GM21360 (cell line): ENCODE results near the gene PTPRA.
"Not testable (repeated sequence)": the region's sequence is repeated elsewhere in the genome, so short reads cannot be mapped to it uniquely, and the experiment has no call there.

ENCODE experiments used
- ATAC-seq: cut with Tn5 transposase; IDR thresholded peaks from one replicate; pipeline ENCODE4 v1.9.1; 2021; ENCODE audit warnings: mild to moderate bottlenecking, moderate library complexity; ENCODE audit not compliant: unreplicated experiment

PTPRA gene

DNA sequence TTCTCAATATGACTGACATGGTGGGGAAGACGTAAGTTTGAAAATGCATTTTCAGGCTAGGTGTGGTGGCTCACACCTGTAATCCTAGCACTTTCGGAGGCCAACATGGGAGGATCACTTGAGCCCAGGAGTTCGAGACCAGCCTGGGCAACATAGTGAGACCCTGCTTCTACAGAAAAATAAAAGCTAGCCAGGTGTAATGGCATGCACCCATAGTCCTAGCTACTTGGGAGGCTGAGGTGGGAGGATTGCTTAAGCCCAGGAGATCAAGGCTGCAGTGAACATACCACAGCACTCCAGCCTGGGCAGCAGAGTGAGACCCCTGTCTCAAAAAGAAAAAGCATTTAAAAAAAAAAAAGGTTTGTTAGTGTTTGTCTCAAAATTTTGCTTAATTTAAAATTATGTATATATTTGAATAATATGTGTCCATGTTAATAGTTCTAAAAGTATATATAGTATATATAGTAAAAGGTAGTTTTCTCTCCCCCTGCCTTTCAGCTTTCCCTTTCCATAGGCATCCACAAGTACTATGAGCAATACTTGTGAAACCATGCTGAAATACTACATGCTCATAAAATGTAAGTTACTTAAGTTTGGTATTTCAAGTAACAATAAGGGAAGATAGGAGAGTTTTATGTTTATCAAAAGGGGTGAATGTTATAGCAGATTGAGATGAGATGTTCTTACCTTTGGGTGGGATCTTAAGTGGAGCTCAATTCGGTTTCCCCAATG, 15.1 kb downstream of the PTPRA start:
- no peak for ATAC-seq

DNA sequence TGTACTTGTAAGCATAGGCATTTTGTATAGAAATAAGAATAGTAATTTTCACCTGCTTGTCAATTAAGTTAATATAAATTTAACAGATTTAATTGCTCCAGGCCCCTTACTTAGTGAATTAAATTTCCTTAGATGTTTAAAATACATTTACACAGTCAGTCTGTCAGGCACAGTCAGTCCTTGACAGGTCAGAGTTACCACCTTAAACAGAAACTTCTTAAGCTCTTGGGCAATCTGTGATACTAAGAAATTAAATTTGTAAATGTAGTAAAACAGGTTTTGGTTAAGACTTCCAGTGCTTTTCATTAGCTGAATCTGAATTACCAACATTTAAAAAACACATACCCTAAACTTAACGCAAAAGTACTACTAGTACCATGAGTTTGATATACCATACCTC, 15.9 kb downstream of the PTPRA start:
- no peak for ATAC-seq

DNA sequence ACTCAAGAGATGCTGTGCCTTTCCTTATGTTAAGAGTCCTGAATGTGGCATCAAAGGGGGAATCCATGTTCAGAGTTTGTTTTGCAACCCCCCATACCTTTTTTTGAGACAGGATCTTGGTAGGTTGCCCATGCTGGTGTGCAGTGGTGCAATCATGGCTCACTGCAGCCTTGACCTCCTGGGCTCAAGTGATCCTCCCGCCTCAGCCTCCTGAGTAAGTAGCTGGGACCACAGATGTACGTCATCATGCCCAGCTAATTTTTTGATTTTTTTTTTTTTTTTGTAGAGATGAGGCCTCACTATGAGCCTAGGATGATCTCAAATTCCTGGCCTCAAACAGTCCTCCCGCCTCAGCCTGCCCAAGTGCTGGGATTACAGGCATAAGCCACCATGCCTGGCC, 16.5 kb downstream of the PTPRA start:
- ATAC-seq = no peak

DNA sequence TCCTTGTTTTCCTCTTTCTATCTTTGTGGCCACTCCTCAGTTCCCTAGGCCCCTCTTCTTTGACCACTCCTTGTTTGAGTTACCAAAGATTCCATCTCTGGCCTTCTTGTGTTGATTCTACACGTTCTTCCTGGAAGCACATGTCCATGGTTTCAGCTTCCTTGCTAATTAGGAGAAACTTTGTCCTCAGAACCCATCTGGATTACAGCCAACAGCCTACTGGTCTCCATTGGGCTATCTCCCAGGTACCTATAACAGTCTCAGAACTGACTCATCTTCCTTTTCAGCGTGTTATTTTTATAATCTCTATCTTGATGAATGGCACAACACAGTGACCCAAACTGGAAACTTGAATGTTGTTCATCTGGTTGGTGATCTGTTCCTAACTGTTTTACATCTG, 17.5 kb downstream of the PTPRA start:
- no peak for ATAC-seq

DNA sequence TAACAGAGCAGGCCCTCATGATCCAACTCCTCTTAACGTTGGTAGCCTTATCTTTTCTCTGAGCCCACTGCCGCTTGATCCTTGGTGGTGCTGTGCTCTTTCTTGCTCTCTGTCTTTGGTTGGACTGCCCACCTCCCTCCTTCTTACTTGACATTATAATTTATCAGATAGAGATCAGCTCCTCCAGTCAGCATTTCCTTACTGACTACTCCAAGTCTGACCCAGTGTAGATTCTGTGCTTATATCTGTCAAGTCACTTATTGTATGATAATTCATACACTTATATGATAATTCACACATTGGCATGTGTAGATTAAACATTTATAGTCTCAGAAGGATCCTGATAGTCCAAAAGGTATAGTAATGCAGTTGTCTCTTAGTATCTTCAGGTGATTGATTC, 18.1 kb downstream of the PTPRA start:
- ATAC-seq = no peak

DNA sequence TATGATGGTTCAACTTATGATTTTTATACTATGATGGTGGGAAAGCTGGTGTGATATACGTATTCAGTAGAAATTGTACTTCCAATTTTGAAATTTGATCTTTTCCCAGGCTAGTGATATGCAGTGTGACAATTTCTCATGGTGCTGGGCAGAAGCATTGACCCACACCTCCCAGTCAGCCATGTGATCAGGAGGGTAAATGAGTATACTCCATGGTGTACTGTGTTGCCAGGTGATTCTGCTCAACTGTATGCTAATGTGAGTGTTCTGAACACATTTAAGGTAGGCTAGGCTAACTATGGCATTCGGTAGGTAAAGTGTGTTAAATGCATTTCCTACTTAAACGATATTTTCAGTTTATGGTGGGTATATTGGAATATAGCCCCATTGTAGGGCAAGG, 19.1 kb downstream of the PTPRA start:
- ATAC-seq = no peak

DNA sequence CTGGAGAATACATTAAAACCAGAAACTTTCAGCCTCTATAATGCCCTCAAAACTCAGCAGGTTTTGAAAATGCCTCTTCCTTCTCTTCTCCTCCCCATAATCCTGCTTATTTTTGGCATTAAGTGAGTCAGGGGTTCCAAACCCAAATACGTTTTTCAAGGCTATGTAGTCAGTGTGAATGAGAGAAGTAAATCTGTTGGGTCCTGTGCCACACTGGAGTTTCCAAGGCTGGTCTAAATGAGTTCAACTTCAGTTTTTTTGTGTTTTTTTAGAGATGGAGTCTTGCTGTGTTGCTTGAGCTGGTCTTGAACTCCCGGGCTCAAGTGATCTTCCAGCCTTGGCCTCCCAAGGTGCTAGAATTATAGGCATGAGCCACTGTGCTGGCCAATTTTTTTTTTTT, 20.9 kb downstream of the PTPRA start:
- no peak for ATAC-seq

DNA sequence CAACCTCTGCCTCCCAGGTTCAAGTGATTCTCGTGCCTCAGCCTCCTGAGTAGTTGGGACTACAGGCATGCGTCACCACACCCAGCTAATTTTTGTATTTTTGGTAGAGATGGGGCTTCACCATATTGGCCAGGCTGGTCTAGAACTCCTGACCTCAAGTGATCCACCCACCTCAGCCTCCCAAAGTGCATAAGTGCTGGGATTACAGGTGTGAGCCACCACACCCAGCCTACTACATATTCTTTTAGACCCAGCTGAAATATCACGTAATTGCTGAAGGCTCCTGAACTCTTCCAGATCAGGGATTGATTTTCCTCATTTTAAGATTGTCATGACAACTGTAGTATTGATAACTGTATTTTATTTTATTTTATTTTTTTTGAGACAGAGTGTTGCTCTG, 21.9 kb downstream of the PTPRA start:
- not testable (repeated sequence) for ATAC-seq

DNA sequence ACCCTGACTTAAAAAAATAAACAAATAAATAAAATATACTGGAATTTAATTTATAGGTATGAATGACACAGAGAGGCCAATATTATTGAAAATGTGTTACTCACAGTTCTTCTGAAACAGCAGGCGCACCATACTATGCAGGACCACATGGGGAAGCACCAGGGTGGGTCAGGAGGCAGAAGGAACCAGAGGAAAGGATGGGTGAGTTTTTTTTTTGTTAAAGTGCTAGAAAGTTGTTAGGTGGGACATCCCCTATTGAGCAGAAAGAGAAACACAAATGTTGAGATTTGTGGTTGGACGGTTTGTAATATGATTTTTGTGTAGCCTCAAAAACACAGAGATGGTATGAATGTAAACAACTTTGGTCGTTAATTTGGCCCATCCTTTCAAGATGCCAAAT, 26.0 kb downstream of the PTPRA start:
- no peak for ATAC-seq

DNA sequence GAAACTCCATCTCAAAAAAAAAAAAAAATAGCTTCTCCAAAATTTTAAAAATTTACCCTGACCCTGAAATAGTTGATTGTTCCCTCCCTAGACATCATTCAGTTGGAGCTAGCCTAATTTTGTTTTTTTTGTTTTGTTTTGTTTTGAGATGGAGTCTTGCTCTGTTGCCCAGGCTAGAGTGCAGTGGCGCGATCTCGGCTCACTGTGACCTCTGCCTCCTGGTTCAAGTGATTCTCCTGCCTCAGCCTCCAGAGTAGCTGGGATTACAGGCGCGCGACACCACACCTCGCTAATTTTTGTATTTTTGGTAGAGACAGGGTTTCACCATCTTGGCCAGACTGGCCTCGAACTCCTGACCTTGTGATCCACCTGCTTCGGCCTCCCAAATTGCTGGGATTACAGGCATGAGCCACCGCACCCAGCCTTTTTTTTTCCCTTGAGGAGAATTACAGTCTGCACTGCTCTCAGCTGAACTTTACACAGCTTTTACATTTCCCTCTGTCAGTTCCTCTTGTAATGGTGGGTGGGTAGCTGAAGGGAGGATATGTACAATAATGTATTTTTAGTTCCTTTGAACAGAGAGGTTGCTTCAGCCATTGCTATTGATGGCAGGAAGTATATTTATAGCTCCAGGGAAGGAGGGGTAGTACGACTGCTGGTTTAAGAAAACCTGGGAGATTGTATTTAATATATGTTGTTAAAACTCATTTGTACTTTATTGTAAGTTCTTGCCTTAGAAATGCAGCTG, 27.7 kb downstream of the PTPRA start:
- ATAC-seq = no peak

DNA sequence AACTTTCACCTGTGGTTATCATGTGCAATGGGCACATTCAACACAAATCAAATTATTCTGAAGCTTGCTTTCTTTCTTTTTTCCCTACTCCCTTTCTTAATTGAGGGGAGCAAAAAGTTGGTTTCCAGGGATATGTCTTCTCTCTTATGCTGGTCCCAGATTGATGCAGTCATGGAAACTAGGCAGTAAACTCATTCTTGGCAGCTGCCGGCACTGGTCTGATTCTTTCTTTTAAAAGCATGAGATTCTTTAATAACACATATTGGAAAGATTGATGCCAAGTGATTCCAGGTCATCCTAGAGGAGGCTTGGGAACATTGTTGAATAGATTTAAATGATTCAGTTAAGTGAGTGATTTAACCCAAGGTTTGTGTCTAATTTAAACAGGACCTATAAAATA, 29.0 kb downstream of the PTPRA start:
- ATAC-seq = no peak

DNA sequence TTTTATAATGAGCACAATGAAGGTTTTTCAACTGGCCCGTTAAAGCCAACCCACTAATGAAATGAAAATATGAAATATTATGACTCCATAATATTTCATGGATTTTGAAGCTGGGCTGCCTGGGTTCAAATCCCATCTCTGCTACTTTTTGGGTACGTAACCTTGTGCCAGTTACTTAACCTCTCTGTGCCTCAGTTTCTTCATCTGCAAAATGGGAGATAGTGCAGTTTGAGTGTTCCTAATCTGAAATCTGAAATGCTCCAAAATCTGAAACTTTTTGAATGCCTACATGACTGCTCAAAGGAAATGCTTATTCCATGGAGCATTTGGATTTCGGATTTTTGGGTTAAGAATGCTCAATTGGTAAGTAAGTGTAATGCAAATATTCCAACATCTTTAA, 29.5 kb downstream of the PTPRA start:
- ATAC-seq = no peak

DNA sequence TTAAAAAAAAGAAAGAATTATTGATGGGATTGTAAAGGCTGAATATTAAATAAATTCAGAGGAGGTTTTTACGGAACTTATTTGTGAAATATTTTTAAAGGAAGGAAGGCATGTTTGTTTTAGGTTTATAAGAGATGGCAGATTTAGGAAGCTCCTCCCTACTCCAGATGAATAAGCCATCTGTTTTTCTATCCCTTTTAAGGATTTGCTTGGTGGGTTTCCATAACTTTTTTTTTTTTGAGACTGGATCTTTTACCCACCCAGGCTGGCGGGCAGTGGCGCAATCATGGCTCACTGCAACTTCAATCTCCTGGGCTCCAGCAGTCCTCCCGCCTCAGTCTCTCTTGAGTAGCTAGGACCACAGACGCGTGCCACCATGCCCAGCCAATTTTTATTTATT, 30.4 kb downstream of the PTPRA start:
- no peak for ATAC-seq

DNA sequence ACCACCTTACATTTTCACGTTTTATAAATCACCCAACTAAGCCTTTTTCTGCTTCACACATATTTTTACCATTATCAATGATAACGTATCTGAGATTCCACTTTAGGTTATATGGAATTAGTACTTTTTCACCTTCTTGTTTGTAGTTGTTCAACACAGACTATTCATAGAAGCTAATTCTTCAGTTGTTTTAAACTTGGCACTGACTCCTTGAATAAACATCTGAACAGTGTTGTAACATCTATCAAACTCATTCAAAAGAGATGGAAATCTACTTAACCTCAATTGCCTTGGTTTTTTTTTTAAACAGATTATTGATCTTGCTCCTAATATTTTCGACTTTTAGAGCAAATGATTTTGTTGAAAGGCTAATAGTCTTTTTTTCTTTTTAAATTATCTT, 34.2 kb downstream of the PTPRA start:
- no peak for ATAC-seq

DNA sequence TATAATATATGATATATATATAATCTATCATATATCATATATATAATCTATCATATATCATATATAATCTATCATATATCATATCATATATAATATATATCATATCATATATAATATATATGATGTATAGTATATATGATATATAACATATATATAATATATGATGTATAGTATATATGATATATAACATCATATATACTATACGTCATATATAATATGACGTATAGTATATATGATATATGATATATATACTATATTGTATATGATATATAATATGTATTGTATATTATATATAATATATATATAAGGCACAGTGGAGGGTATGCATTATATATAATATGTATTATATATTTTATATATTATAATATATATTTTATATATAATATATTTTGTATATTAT, 36.7 kb downstream of the PTPRA start:
- no peak for ATAC-seq

DNA sequence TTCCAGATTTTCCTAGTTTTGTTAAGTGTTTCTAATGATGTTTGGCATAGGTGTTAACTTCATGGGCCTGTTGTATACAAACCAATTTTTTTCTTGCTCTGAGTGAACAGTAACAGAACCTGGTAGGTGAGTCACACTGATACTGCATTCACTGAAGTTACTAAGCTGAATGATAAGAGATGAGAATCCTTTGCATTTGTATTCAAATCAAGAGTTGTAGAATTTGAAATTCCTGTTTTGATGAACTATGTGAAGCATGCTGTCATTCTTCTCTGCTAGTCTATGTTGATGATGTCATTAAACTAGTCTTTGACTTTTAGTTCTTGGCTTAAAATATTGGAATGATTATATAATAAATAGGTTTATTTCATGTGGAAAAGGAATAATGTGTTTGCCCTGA, 37.9 kb downstream of the PTPRA start:
- no peak for ATAC-seq

DNA sequence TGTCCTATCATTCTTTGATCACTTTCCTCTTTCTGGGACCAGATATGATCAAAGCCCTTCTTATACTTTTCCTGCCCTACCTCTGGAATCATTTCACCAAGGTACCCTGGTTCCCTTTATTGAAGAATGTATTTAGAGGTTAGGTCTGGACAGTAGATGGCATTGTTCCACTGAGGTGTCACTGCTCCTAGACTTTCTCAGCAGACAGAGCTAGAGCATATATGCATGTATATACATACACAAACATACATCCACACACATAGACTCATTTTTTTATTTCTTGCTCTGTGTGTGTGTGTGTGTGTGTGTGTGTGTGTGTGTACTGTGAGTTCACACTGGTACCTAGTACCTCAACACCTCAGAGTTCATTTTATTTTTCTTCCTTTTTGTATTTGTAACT, 40.9 kb downstream of the PTPRA start:
- no peak for ATAC-seq

DNA sequence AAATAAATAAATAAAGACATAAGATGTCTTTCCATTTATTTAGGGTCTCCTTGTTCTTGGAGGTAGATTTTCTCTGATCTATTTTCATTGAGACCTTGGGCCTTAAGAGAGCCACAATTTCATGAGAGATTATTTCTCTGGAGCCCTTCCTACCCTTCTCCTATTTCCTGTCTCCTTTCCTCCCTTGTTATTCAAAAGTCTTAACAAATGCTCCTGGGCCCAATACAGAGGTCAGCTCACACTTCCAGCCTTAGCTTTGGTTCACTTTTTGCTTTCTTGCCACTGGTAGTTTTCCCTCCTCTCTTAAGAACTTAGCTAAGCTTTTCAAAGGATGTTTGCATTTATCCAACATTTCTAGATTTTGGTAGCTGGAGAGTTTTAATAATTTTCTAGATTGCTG, 44.0 kb downstream of the PTPRA start:
- no peak for ATAC-seq

DNA sequence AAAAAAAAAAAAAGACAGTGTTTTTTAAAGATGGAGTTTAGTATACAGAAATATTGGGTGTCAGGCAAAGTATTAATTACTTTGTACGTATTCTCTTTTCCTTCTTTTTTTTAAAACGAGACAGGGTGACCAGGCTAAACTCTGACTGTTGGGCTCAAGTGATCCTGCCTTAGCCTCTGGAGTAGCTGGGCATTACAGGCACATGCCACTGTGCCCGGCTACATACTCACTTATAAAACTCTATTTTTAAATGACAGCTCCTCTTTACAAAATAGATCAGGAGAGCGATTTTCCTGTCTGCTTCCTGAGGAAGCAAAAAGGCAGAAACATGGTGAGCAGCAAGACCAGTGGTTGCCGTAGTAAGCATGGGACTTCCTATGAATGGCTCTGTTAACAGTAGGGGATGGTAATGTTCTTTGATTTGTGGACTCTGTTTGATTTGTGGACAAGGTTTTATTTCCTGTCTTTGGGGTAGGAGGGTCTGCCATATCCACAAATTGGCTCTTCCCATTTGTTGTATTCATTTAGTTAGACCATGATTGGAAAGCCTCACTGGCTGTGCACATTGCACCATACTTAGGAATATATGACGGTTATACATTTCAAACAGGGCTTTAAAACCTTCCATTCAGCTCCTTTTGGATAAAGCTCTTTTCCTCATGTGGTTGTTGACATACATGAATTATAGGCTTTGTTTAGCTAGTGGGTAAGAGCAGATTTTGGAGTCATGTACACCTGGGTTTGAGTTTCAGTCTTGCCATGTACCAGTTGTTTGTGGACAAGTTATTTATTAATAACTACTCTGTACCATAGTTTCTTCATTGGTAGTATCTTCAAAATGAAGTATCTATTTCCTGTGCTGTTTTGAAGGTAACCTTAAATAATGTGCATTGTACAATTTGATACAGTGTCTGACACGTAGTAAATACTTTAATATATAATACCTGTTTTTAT, 45.1 kb downstream of the PTPRA start:
- ATAC-seq = no peak

DNA sequence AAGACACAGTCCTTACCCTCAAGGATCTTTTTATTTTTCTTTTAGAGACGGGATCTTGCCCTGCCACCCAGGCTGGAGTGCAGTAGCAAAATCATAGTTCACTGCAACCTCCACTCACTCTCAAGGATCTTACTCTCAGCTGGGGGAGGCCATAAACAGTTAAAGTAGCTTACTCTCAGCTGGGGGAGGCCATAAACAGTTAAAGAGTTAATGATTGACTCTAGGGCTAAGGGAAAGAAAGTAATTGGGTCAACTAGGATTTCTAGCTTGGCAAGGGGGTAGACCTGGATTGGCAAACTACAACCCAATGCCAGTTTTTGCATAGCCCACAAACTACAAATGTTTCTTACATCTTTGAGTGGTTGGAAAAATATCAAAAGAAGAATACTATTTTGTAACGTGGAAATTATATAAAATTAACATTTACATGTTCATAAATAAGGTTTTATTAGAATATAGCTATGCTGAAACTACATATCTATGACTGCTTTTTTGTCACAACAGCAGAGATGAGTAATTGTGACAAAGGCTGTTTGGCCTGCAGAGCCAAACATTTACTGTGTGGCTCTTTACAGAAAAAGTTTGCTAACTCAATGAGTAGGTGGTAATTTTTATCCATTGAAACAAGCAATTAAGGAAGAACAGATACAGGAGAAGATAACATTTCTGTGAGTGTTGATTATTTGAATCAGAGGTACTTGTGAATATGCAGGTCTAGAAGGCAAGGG, 46.4 kb downstream of the PTPRA start:
- ATAC-seq = no peak

DNA sequence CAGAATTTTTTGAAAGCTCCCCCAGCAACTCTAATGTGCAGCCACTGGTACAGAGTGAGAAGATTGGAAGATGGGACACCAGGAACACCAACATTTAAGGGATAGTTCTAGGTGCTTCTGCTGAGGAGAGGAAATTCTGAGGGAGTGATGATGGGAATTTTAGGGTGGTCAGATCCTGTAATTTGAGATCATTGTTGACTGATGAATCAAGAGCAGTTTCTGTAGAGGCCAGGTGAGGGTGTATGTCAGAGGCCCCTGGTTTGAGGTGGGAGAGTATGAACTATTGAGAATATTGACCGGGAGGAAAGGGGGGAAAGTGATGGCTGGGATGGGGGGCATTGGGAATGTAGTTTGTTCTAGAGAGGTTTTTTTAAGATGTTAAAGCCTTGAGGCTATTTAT, 47.2 kb downstream of the PTPRA start:
- ATAC-seq = no peak
